Ascending aorta (tissue), 2 donors: Measurements from ENCODE around the gene FAM168A. TPM values are rescaled to one million over a fixed set of nuclear protein-coding genes. Genes with fewer than 3 reads are reported as not detected.

Experiments
- DNase-seq, 2 donors: peaks; one replicate each; pipeline ENCODE4 v3.0.0-alpha.2; 2019; ENCODE audit warnings: low spot score in 2 of 2
- H3K27ac ChIP-seq, 2 donors: fragments of 200-600 bp; sonication (generic); one replicate each; pipeline ENCODE4 v1.5.1; 2016 to 2017; ENCODE audit warnings: mild to moderate bottlenecking in 1 of 2
- H3K27me3 ChIP-seq: fragments of 200-600 bp; sonication (generic); one replicate; pipeline ENCODE4 v1.5.1; 2017
- H3K36me3 ChIP-seq, 2 donors: fragments of 200-600 bp; sonication (generic); one replicate each; pipeline ENCODE4 v1.5.1; 2016
- H3K4me1 ChIP-seq, 2 donors: fragments of 200-600 bp; sonication (generic); one replicate each; pipeline ENCODE4 v1.5.1; 2016 to 2017; ENCODE audit warnings: mild to moderate bottlenecking in 1 of 2
- H3K4me3 ChIP-seq, 2 donors: fragments of 200-600 bp; sonication (generic); one replicate each; pipeline ENCODE4 v1.5.1; 2016 to 2017; ENCODE audit warnings: mild to moderate bottlenecking in 1 of 2
- H3K9me3 ChIP-seq, 2 donors: fragments of 200-600 bp; sonication (generic); one replicate each; pipeline ENCODE4 v1.5.1; 2016
- CTCF ChIP-seq, 3 experiments: fragments of 200-600 bp in 2 of 3; fragments of 450-650 bp in 1 of 3; sonication (generic) in 2 of 3; IDR thresholded peaks; one replicate each; pipeline ENCODE4 v1.5.1; 2016 to 2019; ENCODE audit warnings: antibody characterized with exemption in 3 of 3, mild to moderate bottlenecking in 1 of 3, moderate library complexity in 1 of 3
- intact Hi-C: fragments of 100-400 bp; cut with DNase I; formaldehyde crosslinking; loops from one replicate; pipeline ENCODE4 v1.15.1; 2023
- total RNA-seq: library from RNA; depleted of rRNA; stranded (reverse); fragments of >200 nt; gene quantifications from one replicate; pipeline ENCODE4 v1.1.0, GENCODE V29; 2016

FAM168A gene
- total RNA-seq, 1 donor from 2014 or later, result 44.1 TPM

- intact Hi-C loops, result no loop called here
- Histone ChIP-seq H3K4me3 (no peak overlapping the region), H3K36me3 (no peaks in the 10 kb centered on the region), H3K27ac (no peak overlapping the region), H3K4me1 (peaks cover 0 to 5% of the 10 kb centered on the region in 2 donors), H3K27me3 (no peaks in the 10 kb centered on the region), H3K9me3 (no peaks in the 10 kb centered on the region)
- DNase-seq, result no peak
- no peak for TF ChIP-seq CTCF (IDR thresholded peaks at IDR 0.05)
These were observed 217.0 kb downstream of the FAM168A start for GRCh38 chr11:73380897-73381410.

GRCh38 chr11:73380331-73380730 is 217.6 kb downstream of the FAM168A start:
- H3K4me3 ChIP-seq, result no peak overlapping the region
- TF ChIP-seq CTCF (IDR thresholded peaks at IDR 0.05), result no peak
- no peak for DNase-seq
- H3K36me3 ChIP-seq, result no peaks in the 10 kb centered on the region
- no peaks in the 10 kb centered on the region for H3K27me3 ChIP-seq
- no peak overlapping the region for H3K27ac ChIP-seq
- intact Hi-C loops, result no loop called here
- peaks cover 0 to 5% of the 10 kb centered on the region in 2 donors for H3K4me1 ChIP-seq
- no peaks in the 10 kb centered on the region for H3K9me3 ChIP-seq

- intact Hi-C loops, result loop anchor here (10.0 kb wide), 1 partner anchor 655 kb away; no protein-coding TSS in a partner anchor
- no peak for TF ChIP-seq CTCF (IDR thresholded peaks at IDR 0.05)
- Histone ChIP-seq H3K27ac (no peak overlapping the region), H3K9me3 (no peaks in the 10 kb centered on the region), H3K4me3 (no peak overlapping the region), H3K4me1 (peaks cover 0 to 5% of the 10 kb centered on the region in 2 donors), H3K27me3 (no peaks in the 10 kb centered on the region), H3K36me3 (no peaks in the 10 kb centered on the region)
- no peak for DNase-seq
These were observed 218.6 kb downstream of the FAM168A start for GRCh38 chr11:73379189-73379880.

GRCh38 chr11:73376803-73377629 is 220.9 kb downstream of the FAM168A start:
- Histone ChIP-seq H3K9me3 (no peaks in the 10 kb centered on the region), H3K4me3 (peak overlapping the region; percentile 73 to 79), H3K27ac (peak overlapping the region; percentile 88 to 92), H3K4me1 (peaks cover 0 to 7% of the 10 kb centered on the region in 2 donors), H3K36me3 (no peaks in the 10 kb centered on the region), H3K27me3 (no peaks in the 10 kb centered on the region)
- no peak for TF ChIP-seq CTCF (IDR thresholded peaks at IDR 0.05)
- DNase-seq, result peak; percentile 61 to 87
- intact Hi-C loops, result loop anchor here (1.0 to 10.0 kb wide), 5 partner anchors 16 to 652 kb away; partner anchors contain the start of gene RAB6A

GRCh38 chr11:73376160-73376802 is 221.6 kb downstream of the FAM168A start, which contains the start of gene RELT:
Gene RELT, plus strand, starts transcription at chr11:73376399. Its CDS starts 12,738 bp downstream, at chr11:73389137.
- peak; percentile 86 to 94 (median 89) for TF ChIP-seq CTCF (IDR thresholded peaks at IDR 0.05)
- Histone ChIP-seq H3K27me3 (no peaks in the 10 kb centered on the region), H3K36me3 (no peaks in the 10 kb centered on the region), H3K9me3 (no peaks in the 10 kb centered on the region), H3K4me3 (peak within 1 kb of the TSS; percentile 73 to 79), H3K27ac (peak within 1 kb of the TSS; percentile 88 to 92), H3K4me1 (peaks cover 0 to 8% of the 10 kb centered on the region in 2 donors)
- intact Hi-C loops, result loop anchor here (1.0 to 10.0 kb wide), 5 partner anchors 17 to 651 kb away; partner anchors contain the start of gene RAB6A
- DNase-seq, result peak; percentile 50 to 93
